ENCODE results near the gene SMURF2. TPM values are rescaled to one million over a fixed set of nuclear protein-coding genes. Genes with fewer than 3 reads are reported as not detected.

Gene SMURF2
- total RNA-seq, 1 donor from 2014 or later: 12.4 TPM

GRCh38 chr17:64527914-64528313 lies 134.2 kb downstream of the SMURF2 start:
- DNase-seq (no peak), ATAC-seq (ENCODE audit: poor library complexity) (no peak)
- intact Hi-C loops (cut with DNase I): no loop called here

- ATAC-seq (ENCODE audit: poor library complexity) (no peak), DNase-seq (no peak)
- intact Hi-C loops (cut with DNase I): no loop called here
Measured at GRCh38 chr17:64520359-64520758, 141.7 kb downstream of the SMURF2 start.

- intact Hi-C loops (cut with DNase I): no loop called here
- DNase-seq: no peak
- ATAC-seq (ENCODE audit: poor library complexity): no peak
Measured at GRCh38 chr17:64519601-64520000, 142.5 kb downstream of the SMURF2 start.

GRCh38 chr17:64515829-64516228 lies 146.3 kb downstream of the SMURF2 start:
- ATAC-seq (ENCODE audit: poor library complexity) (no peak), DNase-seq (no peak)
- intact Hi-C loops (cut with DNase I): no loop called here

GRCh38 chr17:64515419-64515818 lies 146.7 kb downstream of the SMURF2 start:
- no peak for ATAC-seq (ENCODE audit: poor library complexity)
- intact Hi-C loops (cut with DNase I): no loop called here
- DNase-seq: no peak

GRCh38 chr17:64509179-64509578 lies 152.9 kb downstream of the SMURF2 start:
- no peak for DNase-seq
- no peak for ATAC-seq (ENCODE audit: poor library complexity)
- intact Hi-C loops (cut with DNase I): no loop called here

- no peak for DNase-seq
- no peak for ATAC-seq (ENCODE audit: poor library complexity)
Measured at GRCh38 chr17:64508683-64509082, 153.4 kb downstream of the SMURF2 start.

GRCh38 chr17:64507413-64507782 lies 154.7 kb downstream of the SMURF2 start:
- intact Hi-C loops (cut with DNase I): no loop called here
- ATAC-seq (ENCODE audit: poor library complexity) (peak; percentile 26), DNase-seq (no peak)

More at GRCh38 chr17:64508683-64509082, 153.4 kb downstream of the SMURF2 start:
- intact Hi-C loops (cut with DNase I): no loop called here

- DNase-seq (peak; percentile 96), ATAC-seq (ENCODE audit: poor library complexity) (peak; percentile 84)
- intact Hi-C loops (cut with DNase I): no loop called here
Measured at GRCh38 chr17:64506576-64507412, 155.3 kb downstream of the SMURF2 start, which contains the start of gene CEP95. Gene CEP95 (plus strand): TSS chr17:64506977. CDS start chr17:64507098, 121 bp downstream.

- DNase-seq (peak; percentile 98), ATAC-seq (ENCODE audit: poor library complexity) (peak; percentile 86)
- intact Hi-C loops (cut with DNase I): no loop called here
Measured at GRCh38 chr17:64506201-64506575, 155.9 kb downstream of the SMURF2 start, which contains the start of gene DDX5. Gene DDX5 (minus strand): TSS chr17:64506289. CDS start chr17:64506119, 170 bp downstream.

- DNase-seq (peak; percentile 94), ATAC-seq (ENCODE audit: poor library complexity) (peak; percentile 80)
- intact Hi-C loops (cut with DNase I): no loop called here
Measured at GRCh38 chr17:64505340-64506200, 156.5 kb downstream of the SMURF2 start.

GRCh38 chr17:64504769-64505339 lies 157.3 kb downstream of the SMURF2 start:
- intact Hi-C loops (cut with DNase I): no loop called here
- no peak for DNase-seq
- ATAC-seq (ENCODE audit: poor library complexity): no peak

- DNase-seq: no peak
- intact Hi-C loops (cut with DNase I): no loop called here
- ATAC-seq (ENCODE audit: poor library complexity): no peak
Measured at GRCh38 chr17:64503821-64504768, 158.0 kb downstream of the SMURF2 start.

- no peak for DNase-seq
- intact Hi-C loops (cut with DNase I): no loop called here
- no peak for ATAC-seq (ENCODE audit: poor library complexity)
Measured at GRCh38 chr17:64503341-64503740, 158.8 kb downstream of the SMURF2 start.

- DNase-seq (no peak), ATAC-seq (ENCODE audit: poor library complexity) (no peak)
- intact Hi-C loops (cut with DNase I): no loop called here
Measured at GRCh38 chr17:64502809-64503208, 159.3 kb downstream of the SMURF2 start.

- intact Hi-C loops (cut with DNase I): no loop called here
- DNase-seq (no peak), ATAC-seq (ENCODE audit: poor library complexity) (no peak)
Measured at GRCh38 chr17:64502021-64502420, 160.1 kb downstream of the SMURF2 start.

GRCh38 chr17:64500862-64501765 lies 161.0 kb downstream of the SMURF2 start:
- intact Hi-C loops (cut with DNase I): no loop called here
- no peak for DNase-seq
- ATAC-seq (ENCODE audit: poor library complexity): no peak
